GM19238 (cell line): Measurements from ENCODE around the gene ZFP91.

Experiments
- DNase-seq: peaks from one replicate; pipeline ENCODE4 v3.0.0; 2011; ENCODE audit warnings: low spot score; ENCODE audit not compliant: insufficient read length

Gene ZFP91

DNA sequence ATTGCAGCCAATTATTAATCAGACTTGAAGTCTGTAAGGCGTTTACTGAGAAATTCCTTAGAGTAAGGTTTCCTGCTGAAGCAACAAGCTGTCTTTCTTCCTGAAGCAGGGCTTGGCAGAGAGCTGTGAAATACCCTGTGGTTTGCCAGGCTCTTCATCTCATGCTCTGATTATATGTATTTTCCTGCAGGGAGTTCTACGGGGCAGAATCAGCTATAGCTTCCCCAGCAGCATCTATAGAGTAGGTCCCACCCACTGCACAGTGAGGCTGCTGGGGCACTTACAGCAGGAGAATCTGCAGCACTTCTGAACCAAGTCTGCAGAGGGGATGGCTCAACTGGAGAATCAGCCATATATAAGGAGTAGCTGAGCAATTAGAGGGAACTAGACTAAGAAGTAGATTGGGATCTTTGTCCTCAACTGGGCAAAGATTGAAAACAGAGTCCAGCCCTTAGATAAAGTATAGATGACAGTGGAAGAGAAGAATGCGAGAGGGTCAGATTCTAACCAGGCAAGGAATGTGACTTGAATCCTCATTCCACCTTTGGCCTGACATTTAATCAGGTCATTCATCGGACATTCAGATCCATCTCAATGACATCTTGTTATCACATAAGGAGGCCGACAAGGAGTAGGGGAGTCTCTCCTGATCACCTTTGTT, 81.2 kb downstream of the ZFP91 start:
- DNase-seq, result no peak
